HuH-7.5 (cell line): ENCODE measurements around the gene PUDP.
"Not testable (repeated sequence)": the region's sequence is repeated elsewhere in the genome, so short reads cannot be mapped to it uniquely, and the experiment has no call there.

Experiments
- DNase-seq: peaks from one replicate; pipeline ENCODE4 v3.0.0; 2011; ENCODE audit warnings: low spot score

PUDP gene

DNA sequence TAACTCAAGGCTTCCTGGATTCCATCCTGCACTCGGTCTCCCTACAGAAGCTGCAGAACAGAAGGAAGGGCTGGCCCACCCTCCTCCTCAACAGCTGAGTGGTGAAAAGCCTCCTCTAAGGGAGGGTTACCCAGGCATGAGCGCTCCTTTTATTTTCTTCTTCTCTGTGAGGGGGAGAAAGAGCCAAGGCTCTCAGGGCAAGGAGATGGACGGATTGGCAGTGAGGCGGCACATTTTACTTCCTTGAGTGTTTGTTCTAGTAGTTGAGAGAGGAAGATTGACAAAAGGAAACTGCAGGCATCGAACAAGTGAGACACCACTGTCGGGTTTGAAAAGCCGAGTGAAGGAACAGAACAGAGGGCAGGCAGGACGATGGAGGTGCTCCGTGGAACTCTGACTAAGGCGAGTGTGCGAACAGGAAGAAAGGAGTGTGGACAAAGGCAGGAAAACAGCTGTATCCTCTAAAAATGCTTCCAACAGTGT lies 38.9 kb downstream of the PUDP start:
- DNase-seq = no peak

DNA sequence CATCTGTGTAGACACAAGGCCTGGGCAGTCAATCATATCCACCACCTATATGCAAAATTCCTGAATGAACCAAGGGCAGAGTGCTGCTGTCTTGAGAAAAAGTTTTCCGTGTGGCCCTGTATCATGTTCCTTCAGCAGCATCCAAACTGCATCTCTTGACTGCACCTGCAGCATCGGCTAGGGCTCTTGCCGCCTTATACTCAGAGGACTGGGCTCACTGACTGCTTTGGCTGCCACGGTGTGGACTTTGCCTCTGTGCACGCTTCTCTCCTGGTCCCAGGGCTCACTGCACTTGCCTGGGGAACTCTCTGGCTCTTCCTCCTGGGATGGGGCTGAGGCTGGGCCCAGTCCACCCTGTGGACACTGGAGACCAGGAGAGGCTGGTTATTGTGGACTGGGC lies 39.9 kb downstream of the PUDP start:
- DNase-seq = no peak

DNA sequence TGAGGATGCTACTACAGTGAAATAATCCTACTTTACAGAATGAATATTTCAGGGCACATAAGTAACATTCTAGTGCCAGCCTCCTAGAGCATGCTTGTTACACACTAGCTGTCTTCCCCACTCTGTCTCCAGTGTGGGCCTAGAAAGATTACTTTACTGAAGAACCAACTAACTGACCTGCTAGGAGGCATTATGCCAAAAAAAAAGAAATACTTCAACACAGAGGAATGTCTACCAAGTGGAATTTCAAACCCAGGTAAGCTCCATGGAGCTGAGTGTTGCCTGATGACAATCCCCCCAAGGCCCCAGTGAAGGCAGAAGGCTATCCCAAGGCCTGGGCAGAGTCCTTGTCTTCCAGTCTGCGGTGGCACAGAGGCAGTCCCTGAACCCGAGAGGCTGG lies 41.3 kb downstream of the PUDP start:
- DNase-seq = no peak

DNA sequence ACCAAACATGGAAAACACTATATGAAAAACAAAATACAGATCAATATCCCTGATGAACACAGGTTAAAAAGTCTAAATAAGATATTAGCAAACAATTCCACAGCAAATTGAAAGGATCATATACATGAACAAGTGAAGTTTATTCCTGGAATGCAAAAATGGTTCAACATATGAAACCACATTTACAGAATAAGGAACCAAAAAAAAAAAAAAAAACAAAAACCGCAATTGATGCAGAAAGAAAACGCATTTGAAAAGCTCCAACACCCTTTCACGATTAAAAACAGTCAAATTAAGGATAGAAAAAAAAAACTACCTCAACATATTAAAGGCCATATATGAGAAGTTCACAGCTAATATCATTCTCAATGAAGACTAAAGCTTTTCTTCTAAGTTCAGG lies 45.8 kb downstream of the PUDP start:
- DNase-seq = no peak

DNA sequence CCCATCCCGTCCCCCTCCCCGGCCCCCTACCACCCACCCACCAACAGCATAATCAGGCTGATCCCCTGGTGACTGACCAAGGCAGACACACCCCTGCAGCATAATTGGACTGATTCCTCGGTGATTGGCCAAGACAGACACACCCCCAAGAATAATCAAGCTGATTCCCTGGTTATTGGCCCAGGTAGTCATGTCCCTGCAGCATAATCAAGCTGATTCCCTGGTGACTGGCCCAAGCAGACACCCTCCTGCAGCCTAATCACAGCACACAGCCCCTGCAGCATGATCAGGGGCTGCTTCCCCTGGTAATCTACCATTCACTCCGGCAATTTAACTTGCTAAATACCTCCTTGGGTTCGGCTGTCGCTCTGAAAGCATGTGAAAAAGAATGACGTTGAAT lies 47.9 kb downstream of the PUDP start:
- no peak for DNase-seq

DNA sequence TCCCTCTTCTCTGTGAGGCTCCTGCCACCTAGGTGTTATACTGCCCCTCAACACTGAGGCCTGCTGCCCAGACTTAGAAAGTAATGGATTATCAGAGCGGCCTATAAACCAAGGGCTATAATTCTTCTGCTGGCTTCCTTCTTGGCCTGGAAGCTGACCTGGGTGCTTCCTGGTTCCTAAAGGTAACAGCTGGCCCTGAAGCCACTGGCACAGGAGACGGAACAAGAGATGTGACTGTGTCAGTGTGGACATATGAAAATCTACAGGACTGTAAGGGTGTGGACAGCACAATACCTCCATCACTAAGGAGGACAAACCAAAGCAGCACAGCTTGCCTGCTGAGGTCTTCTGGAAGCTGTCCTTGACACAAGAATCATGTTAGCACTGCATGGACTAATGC lies 52.3 kb downstream of the PUDP start:
- DNase-seq = not testable (repeated sequence)

DNA sequence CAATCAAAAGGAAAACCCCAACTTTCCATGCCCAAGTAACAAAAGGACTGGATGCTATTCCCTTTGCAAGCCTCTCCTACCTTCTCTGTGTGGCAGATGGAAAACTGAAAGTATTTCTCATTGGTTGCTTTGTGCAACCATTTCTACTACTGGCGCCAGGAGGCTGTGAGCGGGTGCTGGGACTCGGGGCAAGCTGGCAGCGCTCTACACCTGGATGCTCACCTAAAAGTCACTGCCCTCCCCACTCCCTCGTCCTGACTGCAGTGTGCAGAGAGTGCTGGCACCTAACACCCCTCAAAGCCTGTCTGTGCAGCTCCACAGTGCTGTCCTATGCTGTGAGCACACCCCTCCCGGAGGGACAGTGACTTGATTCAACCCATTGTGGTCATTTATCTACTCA lies 54.6 kb downstream of the PUDP start:
- no peak for DNase-seq

DNA sequence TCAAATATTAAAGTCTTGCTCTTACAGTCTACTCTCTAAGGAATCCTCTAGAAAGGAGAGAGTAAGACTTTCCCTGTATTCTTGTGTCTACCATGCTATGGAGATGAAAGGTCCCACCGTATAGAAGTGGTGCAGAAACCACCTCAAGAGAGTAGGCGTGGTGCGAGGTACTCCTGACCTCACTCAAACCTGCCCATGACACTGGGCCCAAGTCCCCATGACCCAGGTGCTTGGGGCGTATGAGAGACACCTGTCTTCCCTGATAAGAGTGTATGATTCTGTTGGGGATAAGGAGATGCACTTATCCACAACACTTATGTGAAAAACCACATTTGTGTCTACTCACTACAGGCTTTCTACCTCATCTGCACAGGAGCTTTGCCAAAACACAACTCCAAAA lies 55.4 kb downstream of the PUDP start:
- no peak for DNase-seq

DNA sequence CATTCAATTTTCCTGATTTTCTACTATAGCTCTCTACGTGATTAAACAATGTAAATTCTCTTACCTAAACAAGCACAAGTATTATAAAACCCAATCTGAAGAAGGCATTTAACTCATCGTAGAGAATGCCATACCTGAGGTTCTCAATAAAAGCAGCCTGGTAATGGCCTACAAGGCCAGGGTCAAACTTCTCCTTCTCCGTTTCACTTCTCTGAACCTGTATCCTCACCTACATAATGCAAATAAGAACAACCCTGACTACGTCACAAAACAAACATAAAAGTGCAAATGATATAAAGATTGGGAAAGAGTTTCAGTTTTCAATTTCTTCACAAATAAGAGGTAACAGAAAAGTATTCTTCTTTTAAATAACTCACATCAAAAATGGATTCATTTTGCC lies 56.0 kb downstream of the PUDP start:
- DNase-seq = no peak

DNA sequence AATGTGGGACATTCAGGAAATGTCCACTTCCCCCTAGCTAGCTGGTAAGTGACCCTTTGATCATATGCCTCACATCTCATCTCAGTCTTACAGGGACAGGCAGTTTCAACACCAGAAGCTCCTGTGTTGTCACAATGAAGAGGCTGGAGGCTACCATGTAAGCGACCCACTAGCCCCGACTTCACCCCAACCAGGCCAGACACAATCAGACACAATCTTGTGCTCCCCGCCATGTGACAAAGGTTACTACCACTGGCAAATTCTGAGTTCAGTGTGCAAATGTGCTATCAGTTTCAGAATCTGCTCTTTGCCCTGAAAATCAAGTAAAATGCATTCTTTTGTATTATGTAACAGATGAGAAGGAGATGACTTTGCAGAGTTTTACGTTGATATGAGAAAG lies 57.3 kb downstream of the PUDP start:
- no peak for DNase-seq

DNA sequence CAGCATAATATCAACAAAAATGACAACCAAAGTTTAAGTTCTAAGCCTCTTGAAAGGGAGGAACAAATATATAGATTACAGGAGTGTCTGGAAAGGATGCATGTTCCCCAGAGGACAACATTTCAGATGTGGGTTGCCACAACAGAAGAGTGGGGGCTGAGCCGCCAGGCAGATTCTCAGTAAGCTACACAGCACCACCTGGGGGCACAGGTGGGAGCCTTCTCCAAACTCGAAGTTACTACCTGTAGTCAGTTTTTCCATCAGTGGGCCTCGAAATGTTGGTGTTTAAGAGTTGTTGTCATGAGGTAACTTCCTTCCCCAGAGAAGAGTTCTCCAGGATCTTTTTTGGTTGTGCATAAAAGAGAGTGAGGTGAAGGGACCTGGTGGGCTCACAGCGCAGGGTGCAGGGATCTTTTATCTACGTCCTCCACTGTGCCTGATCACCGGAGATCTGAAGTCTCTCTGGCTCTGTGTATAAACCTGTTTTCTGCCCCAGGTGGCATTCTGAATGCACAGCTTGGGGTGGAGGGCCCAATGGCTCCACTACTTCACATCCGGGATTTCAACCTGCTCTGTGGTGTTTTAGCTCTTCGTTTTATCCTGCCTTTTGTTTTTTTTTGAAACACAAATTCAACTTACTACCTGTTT lies 58.9 kb downstream of the PUDP start:
- no peak for DNase-seq

DNA sequence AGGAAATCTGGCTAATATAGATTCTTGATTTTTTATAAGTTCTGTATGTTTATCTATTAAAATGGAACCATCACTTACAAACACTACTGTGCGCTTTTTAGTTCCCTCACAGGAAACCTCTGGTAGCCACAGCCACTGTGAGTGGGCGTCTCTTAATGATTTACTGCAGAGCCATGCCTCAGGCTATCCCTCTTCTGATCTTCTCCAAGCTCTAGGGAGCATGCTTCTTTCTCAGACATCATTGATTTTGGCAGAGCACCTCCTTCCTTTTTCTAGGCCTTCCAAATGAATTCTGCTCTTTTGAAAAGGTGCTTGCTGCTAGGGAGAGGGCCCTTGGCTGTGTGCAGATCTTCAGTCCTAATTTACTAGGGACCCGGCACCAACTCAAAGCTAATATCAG lies 61.6 kb downstream of the PUDP start:
- no peak for DNase-seq

DNA sequence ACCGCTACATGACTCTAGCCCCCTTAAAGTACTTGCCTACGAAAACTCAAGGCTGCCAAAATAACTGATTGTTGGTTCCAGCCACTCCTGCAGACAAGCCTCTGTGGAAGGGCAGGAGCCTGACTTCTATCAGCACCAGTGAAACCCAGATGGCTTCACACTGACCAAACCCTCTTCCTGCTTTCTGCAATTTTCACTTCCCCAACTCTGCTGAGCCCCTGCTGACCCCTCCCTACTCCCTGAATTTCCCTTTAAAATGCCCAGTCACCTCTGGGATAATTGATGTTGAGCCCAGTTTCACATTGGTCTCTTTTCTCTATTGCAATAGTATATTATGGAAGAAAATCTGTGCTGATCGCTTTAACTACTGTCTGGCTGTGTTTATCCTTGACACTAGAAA lies 62.1 kb downstream of the PUDP start:
- DNase-seq = no peak

DNA sequence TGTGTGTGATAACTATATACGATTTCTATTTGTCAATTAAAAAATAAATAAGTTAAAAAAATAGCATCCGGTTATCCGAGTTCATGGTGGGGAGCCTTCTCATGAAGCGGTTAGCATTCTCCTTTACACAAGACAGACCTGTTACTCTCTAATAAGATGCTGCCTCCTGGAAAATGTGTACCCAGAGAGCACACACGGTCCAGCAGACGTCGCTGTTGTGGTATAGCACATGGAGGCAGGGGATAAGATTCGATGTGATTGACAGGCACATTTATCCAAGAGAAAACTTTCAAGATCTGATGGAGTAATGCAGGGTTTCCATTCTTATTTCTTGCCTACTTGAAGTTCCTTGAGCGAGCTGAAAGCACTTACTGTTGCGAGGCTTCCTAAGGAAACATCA lies 63.1 kb downstream of the PUDP start:
- DNase-seq = no peak

DNA sequence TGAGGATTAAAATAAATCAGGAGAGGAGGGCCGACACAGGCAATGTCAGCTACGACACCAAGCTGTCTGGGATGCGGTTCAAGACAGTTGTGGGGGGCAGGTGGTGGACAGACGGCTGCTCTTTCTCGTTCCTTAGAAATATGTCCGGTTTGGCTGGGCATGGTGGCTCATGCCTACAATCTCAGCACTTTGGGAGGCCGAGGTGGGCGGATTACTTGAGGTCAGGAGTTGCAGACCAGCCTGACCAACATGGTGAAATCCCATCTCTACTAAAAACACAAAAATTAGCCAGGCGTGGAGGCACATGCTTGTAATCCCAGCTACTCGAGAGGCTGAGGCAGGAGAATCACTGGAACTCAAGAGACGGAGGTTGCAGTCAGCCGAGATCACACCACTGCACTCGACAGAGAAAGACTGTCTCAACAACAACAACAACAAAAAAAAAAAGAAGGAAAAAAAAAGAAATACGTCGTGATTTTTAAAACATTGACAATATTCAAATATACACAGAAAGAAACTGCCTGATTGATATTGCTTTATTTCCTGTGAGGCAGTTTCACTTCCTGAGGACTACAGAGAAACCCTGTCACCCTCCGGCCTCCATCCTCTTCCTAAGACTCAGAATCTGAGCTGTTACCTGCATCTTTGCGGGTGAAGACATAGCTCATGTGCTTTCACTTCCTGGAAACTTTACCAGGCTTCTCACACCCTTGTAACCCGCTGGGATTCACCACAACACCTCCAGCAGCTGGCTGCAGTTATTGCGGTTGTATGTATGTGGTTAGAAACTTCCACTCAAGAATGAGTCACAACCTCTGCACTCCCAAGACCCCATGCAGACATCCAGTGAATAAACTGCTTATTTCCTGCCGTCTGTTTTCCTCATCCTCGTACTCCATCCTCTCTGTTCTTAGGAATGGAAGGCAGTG lies 64.2 kb downstream of the PUDP start:
- no peak for DNase-seq

DNA sequence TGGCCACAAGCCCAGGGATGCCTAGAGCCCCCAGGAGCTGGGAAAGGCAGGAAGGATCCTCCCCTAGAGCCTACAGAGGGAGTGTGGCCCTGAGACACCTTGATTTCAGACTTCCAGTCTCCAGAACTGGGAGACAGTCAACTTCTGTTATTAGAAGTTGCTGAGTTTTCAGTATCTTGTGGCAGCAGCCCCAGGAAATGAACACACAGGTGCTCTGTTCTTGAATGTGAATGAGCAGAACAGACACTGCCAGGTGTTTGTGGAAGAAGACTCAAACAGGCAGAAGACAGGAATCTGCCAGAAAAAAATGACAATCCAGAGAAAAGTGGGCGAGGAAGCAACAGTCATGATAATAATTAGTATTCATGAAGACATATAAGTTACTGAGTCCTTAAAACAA lies 64.9 kb downstream of the PUDP start:
- DNase-seq = no peak

DNA sequence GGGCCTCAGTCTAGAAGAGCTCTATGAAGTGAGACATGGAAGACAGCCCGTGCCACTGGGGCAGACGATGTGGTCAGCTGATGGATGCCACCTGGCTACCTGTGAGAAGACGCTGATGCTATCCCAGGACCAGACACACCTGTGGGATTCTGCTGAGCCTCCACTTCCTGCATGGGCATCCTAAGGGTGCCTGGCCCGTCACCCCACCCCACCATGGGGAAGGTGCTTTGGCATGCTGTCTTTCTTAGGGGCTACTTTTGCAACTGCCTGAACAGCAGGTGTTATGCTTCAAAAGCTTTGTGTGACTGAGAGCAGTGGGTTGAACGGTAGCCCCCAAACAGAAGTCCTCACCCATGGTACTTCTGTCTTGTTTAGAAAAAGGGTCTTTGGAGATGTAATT lies 65.4 kb downstream of the PUDP start:
- DNase-seq = no peak

DNA sequence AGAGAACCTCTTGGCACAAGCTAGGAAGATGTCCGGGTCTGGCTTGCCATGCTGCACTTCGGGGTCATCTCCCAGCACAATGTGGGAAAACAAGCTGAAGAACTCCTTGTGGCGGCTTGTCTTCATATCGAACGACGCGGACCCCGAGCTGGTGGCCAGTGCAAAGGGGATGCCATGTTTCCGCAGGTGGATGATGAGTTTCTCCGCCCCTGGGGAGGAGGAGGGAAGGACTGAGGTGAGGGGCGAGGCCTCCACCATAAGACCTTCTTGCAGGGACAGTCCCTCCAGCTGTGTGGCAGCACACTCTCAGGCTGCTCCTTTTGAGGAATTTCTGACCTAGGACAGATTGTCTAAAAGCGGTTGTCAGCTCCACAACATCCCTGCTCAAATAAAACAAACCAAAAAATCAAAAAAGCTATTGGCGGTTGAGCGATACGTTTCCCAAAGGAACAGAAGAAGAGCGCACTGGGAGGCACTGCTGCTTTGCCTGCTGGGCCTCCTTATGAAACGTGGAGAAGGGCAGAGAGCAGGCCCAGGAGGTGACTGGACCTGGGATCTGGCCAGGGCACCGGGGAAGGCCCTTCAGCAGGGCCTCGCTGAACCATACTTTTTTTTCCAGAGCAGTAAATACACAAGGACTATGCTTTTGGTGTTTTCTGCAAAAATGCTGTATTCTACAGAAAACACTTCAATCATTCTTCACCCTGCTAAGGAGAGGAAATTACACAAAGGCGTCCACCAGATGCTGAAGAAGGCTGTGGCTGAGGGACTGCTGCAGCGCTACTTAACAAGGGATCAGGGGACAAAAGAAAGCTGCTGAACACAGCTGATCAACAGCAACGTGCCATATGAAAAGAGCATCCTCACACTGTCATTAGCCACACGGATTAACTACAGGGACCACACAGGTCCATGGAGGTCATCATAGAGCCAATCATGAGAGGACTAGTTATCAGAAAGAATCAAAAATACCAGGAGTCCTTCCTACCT lies 70.4 kb downstream of the PUDP start:
- no peak for DNase-seq

DNA sequence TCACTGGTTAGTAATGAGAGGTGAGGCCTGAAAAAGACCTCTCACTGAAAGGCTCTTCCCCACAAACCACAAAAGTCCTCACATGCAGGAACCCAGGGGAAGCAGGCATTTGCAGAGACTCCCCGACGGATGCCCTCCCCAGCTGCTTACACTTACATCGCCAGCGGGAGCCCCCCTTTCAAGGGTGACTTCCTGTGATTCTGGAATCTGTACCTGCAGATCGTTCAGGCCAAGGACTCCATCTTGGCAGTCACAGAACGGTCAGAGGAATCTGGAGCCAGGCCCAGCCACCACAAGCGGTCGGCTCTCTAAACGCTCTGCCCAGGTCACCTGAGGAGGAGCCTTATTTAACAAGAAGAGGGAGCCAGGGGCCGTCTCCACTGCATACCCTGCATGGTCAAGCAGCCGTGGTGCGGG lies 71.7 kb downstream of the PUDP start:
- no peak for DNase-seq

DNA sequence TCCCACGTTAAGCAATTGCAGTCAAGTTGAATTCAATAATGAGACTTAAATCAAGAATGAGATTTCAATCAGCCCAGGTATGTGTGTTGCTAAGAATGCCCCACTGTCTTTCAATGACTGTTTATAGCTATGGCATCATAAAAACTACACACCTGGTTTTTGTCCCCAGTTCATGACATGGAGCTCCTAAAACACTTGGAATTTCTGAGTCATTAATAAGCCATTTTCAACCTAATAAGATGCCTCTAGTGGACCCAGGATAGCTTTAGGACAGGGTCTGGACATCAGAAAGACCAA lies 73.1 kb downstream of the PUDP start:
- no peak for DNase-seq

DNA sequence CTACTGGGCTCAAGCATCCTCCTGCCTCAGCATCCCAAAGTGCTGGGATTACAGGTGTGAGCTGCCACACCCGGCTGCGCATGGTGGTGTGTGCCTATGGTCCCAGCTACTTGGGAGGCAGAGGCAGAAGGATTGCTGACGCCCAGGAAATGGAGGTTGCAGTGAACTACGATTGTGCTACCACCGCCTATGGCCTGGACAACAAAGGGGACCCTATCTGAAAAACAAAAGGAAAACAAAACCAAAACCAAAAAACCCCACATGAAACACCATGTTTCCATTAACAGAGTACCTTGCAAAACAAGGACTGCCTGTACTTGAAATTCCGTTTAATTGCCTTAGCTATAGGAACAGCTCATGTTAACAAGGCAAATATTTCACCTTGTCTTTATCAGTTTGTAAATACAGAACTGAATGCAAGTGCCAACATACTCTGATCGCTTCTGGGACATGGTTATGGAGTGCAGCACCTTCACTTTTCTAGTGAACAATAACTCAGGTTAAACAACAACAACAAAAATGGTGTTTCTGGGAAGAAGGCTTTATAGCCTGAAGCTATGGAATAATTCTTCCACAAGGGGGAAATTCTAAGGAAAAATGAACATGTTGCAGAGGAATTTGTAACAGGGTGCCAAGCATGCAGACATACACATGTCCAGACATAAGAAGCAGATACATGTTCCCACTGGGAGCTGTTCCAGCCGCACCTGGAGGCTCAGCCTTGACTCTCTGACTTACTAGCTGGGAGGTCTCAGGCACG lies 73.6 kb downstream of the PUDP start:
- no peak for DNase-seq

DNA sequence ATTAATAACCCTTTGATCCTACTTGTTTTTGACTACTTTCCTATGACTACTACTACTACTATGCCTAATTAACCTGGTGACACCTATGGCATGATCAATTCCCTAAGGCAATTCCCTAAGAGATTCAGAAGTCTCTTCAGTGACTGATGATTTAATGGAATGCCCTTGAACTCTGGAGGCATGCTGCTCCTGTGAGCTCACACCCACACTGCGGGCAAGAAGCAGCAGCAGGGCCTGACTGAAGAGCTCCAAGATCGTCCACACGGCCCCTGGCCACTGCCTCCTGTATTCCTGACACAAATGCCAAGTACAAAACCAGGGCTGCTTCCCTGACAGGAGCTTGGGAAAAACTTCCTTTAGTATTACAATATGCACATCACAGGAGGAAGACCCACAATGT lies 74.6 kb downstream of the PUDP start:
- DNase-seq = no peak
